Psoas muscle (tissue), 8 donors: ENCODE results near the gene PGP. TPM values are rescaled to one million over a fixed set of nuclear protein-coding genes. Genes with fewer than 3 reads are reported as not detected.

ENCODE experiments used
- ATAC-seq, 4 donors: fragments of 200-7000 bp; cut with Tn5 transposase; one replicate each; pipeline ENCODE4 v1.9.1; 2020; ENCODE audit warnings: moderate library complexity in 3 of 4, mild to moderate bottlenecking in 2 of 4
- DNase-seq, 2 donors: peaks; one replicate each; pipeline ENCODE4 v3.0.0-alpha.2; 2020
- H3K27ac ChIP-seq: fragments of 200-600 bp; one replicate; pipeline ENCODE4 v1.8.0; 2022
- H3K27me3 ChIP-seq, 3 donors: fragments of 200-600 bp in 1 of 3; one replicate each; pipeline versions ENCODE4 v1.6.1 to v1.8.0; 2013 to 2022; ENCODE audit warnings: low read length in 2 of 3, mild to moderate bottlenecking in 2 of 3, moderate library complexity in 1 of 3; ENCODE audit not compliant: insufficient read depth in 3 of 3
- H3K36me3 ChIP-seq, 2 donors: fragments of 200-600 bp in 1 of 2; one replicate each; pipeline versions ENCODE4 v1.6.1 to v1.8.0; 2013 to 2022; ENCODE audit warnings: low read depth in 1 of 2, mild to moderate bottlenecking in 1 of 2, moderate library complexity in 1 of 2; ENCODE audit not compliant: insufficient read depth in 1 of 2
- H3K4me1 ChIP-seq: fragments of 200-600 bp; one replicate; pipeline ENCODE4 v1.8.0; 2022
- H3K4me3 ChIP-seq: fragments of 200-600 bp; one replicate; pipeline ENCODE4 v1.8.0; 2022; ENCODE audit warnings: mild to moderate bottlenecking
- H3K9me3 ChIP-seq: fragments of 200-600 bp; one replicate; pipeline ENCODE4 v1.8.0; 2022
- CTCF ChIP-seq: fragments of 200-600 bp; IDR thresholded peaks from one replicate; pipeline ENCODE4 v1.8.0; 2022; ENCODE audit warnings: antibody characterized with exemption
- WGBS, 3 donors: extraction: QIAGEN DNeasy Blood & Tissue Kit; methylation state at CpG; one replicate each; pipeline versions ENCODE4 v1.1.6 to v1.1.7; 2013; 5-methylcytosine and 5-hydroxymethylcytosine counted together
- intact Hi-C, 2 donors: fragments of 100-400 bp; cut with DNase I; formaldehyde crosslinking; loops; one replicate each; pipeline versions ENCODE4 v1.11.0 to v1.14.2; 2022
- polyA plus RNA-seq, 3 donors: library from polyadenylated mRNA; stranded (reverse); fragments of 200-250 nt; gene quantifications; one replicate each; pipeline ENCODE4 v1.2.3, GENCODE V29; 2013
- total RNA-seq, 4 donors: library from RNA; stranded (reverse); fragmentation: NEBNext Ultra II Directional in 2 of 4; extraction: Animal tissue kit (Norgen Biotek cat#: 25700) in 2 of 4; gene quantifications; one replicate each; pipeline versions ENCODE4 v1.2.1 to v1.2.4, GENCODE V29; 2021 to 2023
- donor health status: healthy with polysubstance abuse.
- donor health status: DM: no; HTN: no; CAD: no; lungs with moderate emphysema.
- donor health status: Bipolar disorder and iron deficiency.
- donor health status: healthy.
- donor health status: DM: yes; HTN: yes; CAD: no.
- donor health status: DM: no; HTN: no; CAD: no.
- donor health status: DM: no; HTN: no; CAD: no.
- donor health status: DM: yes; HTN: yes; CAD: no.

Gene PGP
- total and polyA plus RNA-seq, 7 donors: 20.9 to 35.9 (median 27.4) TPM

DNA sequence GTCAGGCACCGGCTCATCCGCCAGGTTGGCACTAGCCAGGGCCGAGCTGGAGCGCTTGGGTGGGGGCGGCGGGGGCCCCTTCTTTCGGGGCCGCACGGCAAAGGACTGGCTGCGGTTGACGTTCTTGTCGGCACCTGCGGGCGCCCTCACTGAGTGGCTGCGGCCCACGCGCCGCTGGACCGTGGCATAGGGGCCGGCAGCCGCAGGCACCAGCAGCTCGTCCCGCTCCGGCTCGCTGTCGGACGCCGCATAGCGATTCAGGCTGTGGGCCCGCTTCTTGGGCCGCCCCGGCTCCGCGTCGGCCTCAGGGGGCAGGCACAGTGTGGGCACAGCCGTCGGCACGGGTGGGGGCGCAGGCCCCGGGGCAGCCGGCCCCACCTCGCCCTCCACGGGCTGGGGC lies 34.2 kb downstream of the PGP start:
- H3K4me1 ChIP-seq: no peaks in the 10 kb centered on the region
- ATAC-seq (no peak), DNase-seq (no peak)
- intact Hi-C loops: no loop called here
- peaks cover 3 to 29% of the 10 kb centered on the region in 2 donors for H3K36me3 ChIP-seq
- H3K27me3 ChIP-seq: no peaks in the 10 kb centered on the region
- 91 to 94% (median 94%) methylated on average over 36 to 43 of the region's 43 CpGs for WGBS, 3 donors
- no peak overlapping the region for H3K4me3 ChIP-seq
- TF ChIP-seq CTCF: no peak
- H3K9me3 ChIP-seq: no peaks in the 10 kb centered on the region
- no peak overlapping the region for H3K27ac ChIP-seq

- intact Hi-C loops: no loop called here
- H3K4me3 ChIP-seq: no peak overlapping the region
- ATAC-seq (no peak), DNase-seq (no peak)
- 92 to 94% (median 93%) methylated on average over 22 to 31 of the region's 31 CpGs for WGBS, 3 donors
- H3K27ac ChIP-seq: no peak overlapping the region
- no peaks in the 10 kb centered on the region for H3K27me3 ChIP-seq
- H3K9me3 ChIP-seq: no peaks in the 10 kb centered on the region
- no peaks in the 10 kb centered on the region for H3K4me1 ChIP-seq
- no peak for TF ChIP-seq CTCF
- peaks cover 3 to 38% of the 10 kb centered on the region in 2 donors for H3K36me3 ChIP-seq
Observed at GRCh38 chr16:2179576-2179975, 35.1 kb downstream of the PGP start.

DNA sequence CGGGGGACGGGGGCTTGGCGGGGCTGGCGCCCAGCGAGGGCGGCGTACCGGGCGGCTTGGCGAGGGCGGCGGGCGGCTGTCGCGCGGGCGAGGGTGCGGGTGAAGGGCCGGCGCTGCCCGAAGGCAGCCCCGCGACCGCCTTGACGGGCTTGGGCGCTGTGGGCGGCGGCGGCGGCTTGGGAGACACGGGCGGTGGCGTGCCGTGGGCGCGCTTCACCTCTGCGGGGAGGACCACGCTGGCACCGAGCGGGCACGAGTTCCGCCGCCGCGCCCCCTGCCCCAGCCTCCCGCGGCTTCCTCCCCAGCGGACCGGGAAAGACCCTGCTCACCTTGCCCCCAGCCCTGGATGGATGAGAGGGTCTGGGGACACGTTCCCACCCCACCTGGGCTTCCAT lies 35.5 kb downstream of the PGP start:
- intact Hi-C loops: no loop called here
- Histone ChIP-seq H3K27ac (no peak overlapping the region), H3K27me3 (no peaks in the 10 kb centered on the region), H3K36me3 (peaks cover 3 to 42% of the 10 kb centered on the region in 2 donors), H3K4me1 (no peaks in the 10 kb centered on the region), H3K4me3 (no peak overlapping the region), H3K9me3 (no peaks in the 10 kb centered on the region)
- WGBS, 3 donors: 26 to 44% (median 35%) methylated on average over 26 to 50 of the region's 50 CpGs
- TF ChIP-seq CTCF: no peak
- DNase-seq: no peak
- ATAC-seq: no peak

DNA sequence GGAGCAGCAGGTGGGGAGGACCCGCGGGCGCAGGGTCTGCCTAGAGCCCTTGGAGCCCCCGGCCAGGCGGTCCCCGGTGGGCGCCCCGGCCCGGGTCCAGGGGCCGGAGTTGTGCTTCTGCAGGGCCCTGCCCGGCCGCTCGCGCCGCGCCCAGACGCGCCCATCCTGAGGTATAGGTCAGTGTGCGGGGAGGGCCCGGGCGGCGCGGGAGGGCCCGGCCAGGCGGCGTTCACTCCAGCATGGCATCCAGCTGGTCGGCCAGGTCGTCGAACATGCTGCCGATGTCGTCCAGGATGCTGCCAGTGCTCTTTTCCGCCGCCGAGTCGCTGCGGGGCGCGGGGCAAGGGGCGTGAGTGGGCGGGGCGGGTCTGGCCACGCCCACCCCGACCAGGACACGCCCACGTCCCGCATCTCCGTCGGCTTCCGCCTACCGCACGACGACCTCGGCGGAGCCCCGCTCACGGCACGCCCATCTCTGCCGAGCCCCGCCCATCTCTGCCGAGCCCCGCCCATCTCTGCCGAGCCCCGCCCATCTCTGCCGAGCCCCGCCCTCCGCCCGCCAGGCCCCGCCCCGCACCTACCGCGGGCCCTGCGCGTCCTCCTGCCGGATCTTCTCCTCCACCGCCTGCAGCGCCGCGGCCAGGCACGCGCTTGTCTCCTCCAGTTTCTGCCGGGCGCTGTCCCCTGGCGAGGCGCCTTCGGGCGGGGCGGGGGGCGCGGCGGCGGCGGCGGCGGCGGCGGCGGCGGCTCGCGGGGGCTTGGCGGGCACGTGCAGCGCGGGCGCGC lies 36.1 kb downstream of the PGP start:
- no peaks in the 10 kb centered on the region for H3K4me1 ChIP-seq
- peaks cover 3 to 48% of the 10 kb centered on the region in 2 donors for H3K36me3 ChIP-seq
- 31 to 52% (median 33%) methylated on average over 55 to 104 of the region's 106 CpGs for WGBS, 3 donors
- H3K27me3 ChIP-seq: no peaks in the 10 kb centered on the region
- no peaks in the 10 kb centered on the region for H3K9me3 ChIP-seq
- no peak overlapping the region for H3K4me3 ChIP-seq
- ATAC-seq: peak; percentile 15 to 77 (median 52)
- no peak for TF ChIP-seq CTCF
- intact Hi-C loops: no loop called here
- no peak overlapping the region for H3K27ac ChIP-seq
- DNase-seq: no peak

GRCh38 chr16:2177561-2177960 lies 37.1 kb downstream of the PGP start:
- DNase-seq (no peak), ATAC-seq (no peak)
- intact Hi-C loops: no loop called here
- peaks cover 3 to 58% of the 10 kb centered on the region in 2 donors for H3K36me3 ChIP-seq
- no peak overlapping the region for H3K27ac ChIP-seq
- H3K4me3 ChIP-seq: no peak overlapping the region
- 92 to 95% (median 94%) methylated on average over 20 of the region's 20 CpGs for WGBS, 3 donors
- no peaks in the 10 kb centered on the region for H3K4me1 ChIP-seq
- H3K27me3 ChIP-seq: no peaks in the 10 kb centered on the region
- TF ChIP-seq CTCF: no peak
- H3K9me3 ChIP-seq: no peaks in the 10 kb centered on the region
